Liver (tissue), 9 donors: ENCODE measurements around the gene GATA1. TPM values are rescaled to one million over a fixed set of nuclear protein-coding genes. Genes with fewer than 3 reads are reported as not detected.

Experiments used
- DNase-seq: peaks from one replicate; pipeline ENCODE4 v3.0.0-alpha.2; 2017; ENCODE audit warnings: low spot score
- H3K27ac ChIP-seq, 2 donors: one replicate each; pipeline ENCODE4 v1.7.0; 2013; ENCODE audit warnings: inconsistent platforms in 2 of 2, low read length in 2 of 2, control low read depth in 1 of 2, low read depth in 1 of 2, mild to moderate bottlenecking in 1 of 2
- H3K27me3 ChIP-seq, 4 donors: one replicate each; pipeline versions ENCODE4 v1.6.1 to v1.7.0; 2013; ENCODE audit warnings: low read length in 3 of 4, inconsistent platforms in 1 of 4, mild to moderate bottlenecking in 1 of 4, moderate library complexity in 1 of 4; ENCODE audit not compliant: control insufficient read depth in 4 of 4, insufficient read depth in 4 of 4
- H3K36me3 ChIP-seq, 4 donors: one replicate each; pipeline versions ENCODE4 v1.6.1 to v1.7.0; 2013; ENCODE audit warnings: low read length in 3 of 4, mild to moderate bottlenecking in 3 of 4, low read depth in 1 of 4, moderate library complexity in 1 of 4; ENCODE audit not compliant: control insufficient read depth in 4 of 4, insufficient read depth in 3 of 4
- H3K4me1 ChIP-seq, 4 donors: one replicate each; pipeline versions ENCODE4 v1.6.1 to v1.7.0; 2013; ENCODE audit warnings: low read length in 3 of 4, mild to moderate bottlenecking in 3 of 4, moderate library complexity in 1 of 4; ENCODE audit not compliant: control insufficient read depth in 4 of 4, insufficient read depth in 4 of 4
- H3K4me3 ChIP-seq, 3 donors: one replicate each; pipeline versions ENCODE4 v1.6.1 to v1.7.0; 2013; ENCODE audit warnings: low read length in 3 of 3, control low read depth in 1 of 3, low read depth in 1 of 3, mild to moderate bottlenecking in 1 of 3
- H3K9ac ChIP-seq, 2 donors: one replicate each; pipeline ENCODE4 v1.7.0; 2013; ENCODE audit warnings: low read length in 2 of 2, mild to moderate bottlenecking in 2 of 2, moderate library complexity in 2 of 2, control low read depth in 1 of 2, low read depth in 1 of 2
- H3K9me3 ChIP-seq, 4 donors: one replicate each; pipeline versions ENCODE4 v1.6.1 to v1.7.0; 2013; ENCODE audit warnings: low read length in 3 of 4; ENCODE audit not compliant: control insufficient read depth in 4 of 4
- EGR1 ChIP-seq, 2 donors: IDR thresholded peaks; 2 replicates each; pipeline ENCODE4 v1.6.1; 2016 to 2018; ENCODE audit warnings: antibody characterized with exemption in 2 of 2, low read depth in 2 of 2
- FOXA1 ChIP-seq: IDR thresholded peaks from 2 replicates; pipeline ENCODE4 v1.6.1; 2016; ENCODE audit warnings: antibody characterized with exemption
- FOXA2 ChIP-seq: IDR thresholded peaks from 2 replicates; pipeline ENCODE4 v1.6.1; 2016; ENCODE audit warnings: antibody characterized with exemption
- GABPA ChIP-seq, 2 donors: IDR thresholded peaks in 1 of 2; conservative IDR thresholded peaks in 1 of 2; 2 replicates each; pipeline ENCODE4 v1.6.1; 2016; ENCODE audit warnings: antibody characterized with exemption in 2 of 2, mild to moderate bottlenecking in 1 of 2, moderate library complexity in 1 of 2
- HNF4A ChIP-seq, 2 donors: conservative IDR thresholded peaks; 2 replicates each; pipeline ENCODE4 v1.6.1; 2016; ENCODE audit warnings: antibody characterized with exemption in 2 of 2, mild to moderate bottlenecking in 2 of 2
- HNF4G ChIP-seq: IDR thresholded peaks from 2 replicates; pipeline ENCODE4 v1.6.1; 2016; ENCODE audit warnings: antibody characterized with exemption
- JUND ChIP-seq, 2 donors: IDR thresholded peaks; 2 replicates each; pipeline ENCODE4 v1.6.1; 2016; ENCODE audit warnings: antibody characterized with exemption in 2 of 2
- NR2F2 ChIP-seq: IDR thresholded peaks from 2 replicates; pipeline ENCODE4 v1.6.1; 2016; ENCODE audit warnings: antibody characterized with exemption
- RAD21 ChIP-seq, 2 donors: IDR thresholded peaks; 2 replicates each; pipeline ENCODE4 v1.6.1; 2016; ENCODE audit warnings: antibody characterized with exemption in 2 of 2, mild to moderate bottlenecking in 2 of 2
- RXRA ChIP-seq, 2 donors: IDR thresholded peaks; 2 replicates each; pipeline ENCODE4 v1.6.1; 2017 to 2018; ENCODE audit warnings: antibody characterized with exemption in 2 of 2, mild to moderate bottlenecking in 1 of 2
- SP1 ChIP-seq: IDR thresholded peaks from 2 replicates; pipeline ENCODE4 v1.6.1; 2018; ENCODE audit warnings: antibody characterized with exemption, mild to moderate bottlenecking
- TAF1 ChIP-seq: conservative IDR thresholded peaks from 2 replicates; pipeline ENCODE4 v1.6.1; 2016; ENCODE audit warnings: antibody characterized with exemption, mild to moderate bottlenecking
- YY1 ChIP-seq: IDR thresholded peaks from 2 replicates; pipeline ENCODE4 v1.6.1; 2016; ENCODE audit warnings: antibody characterized with exemption, mild to moderate bottlenecking
- WGBS: extraction: QIAGEN DNeasy Blood & Tissue Kit; methylation state at CpG from one replicate; pipeline ENCODE4 v1.1.7; 2013; 5-methylcytosine and 5-hydroxymethylcytosine counted together
- polyA plus RNA-seq, 2 donors: library from polyadenylated mRNA; stranded (reverse) in 1 of 2; unstranded in 1 of 2; fragments of 200-250 nt in 1 of 2; fragments of >200 nt in 1 of 2; fragmentation: Nextera tagmentation in 1 of 2; extraction: Ambion mirVana in 1 of 2; gene quantifications; one replicate each; pipeline versions ENCODE4 v1.2.1 to v1.2.3, GENCODE V29; 2013 to 2015
- total RNA-seq, 2 donors: library from RNA; depleted of rRNA; stranded (reverse); fragments of >200 nt; gene quantifications; one replicate each; pipeline ENCODE4 v1.2.3, GENCODE V29; 2014
- TF ChIP-seq, protein P1 (sequence below): IDR thresholded peaks from 2 replicates; pipeline ENCODE4 v1.6.1; 2016; ENCODE audit warnings: antibody characterized with exemption
- TF ChIP-seq, protein P2 (sequence below): IDR thresholded peaks from 2 replicates; pipeline ENCODE4 v1.6.1; 2016; ENCODE audit warnings: antibody characterized with exemption, mild to moderate bottlenecking
- TF ChIP-seq, protein P3 (sequence below): IDR thresholded peaks from 2 replicates; pipeline ENCODE4 v1.6.1; 2016; ENCODE audit warnings: antibody characterized with exemption
- TF ChIP-seq, protein P4 (sequence below): IDR thresholded peaks from 2 replicates; pipeline ENCODE4 v1.6.1; 2016; ENCODE audit warnings: antibody characterized with exemption
- TF ChIP-seq, protein P5 (sequence below): fragments of 150-350 bp; IDR thresholded peaks from 2 replicates; pipeline ENCODE4 v1.5.1; 2017; ENCODE audit warnings: improper control_type of control experiment, low read depth, low read length; ENCODE audit not compliant: missing input control
- donor health status: healthy.
- donor health status: healthy.
- donor health status: healthy.
- donor health status: healthy.
- donor health status: healthy.

Gene GATA1
- total and polyA plus RNA-seq, 4 donors, result 0.05 to 39.9 TPM; not detected in 2

DNA sequence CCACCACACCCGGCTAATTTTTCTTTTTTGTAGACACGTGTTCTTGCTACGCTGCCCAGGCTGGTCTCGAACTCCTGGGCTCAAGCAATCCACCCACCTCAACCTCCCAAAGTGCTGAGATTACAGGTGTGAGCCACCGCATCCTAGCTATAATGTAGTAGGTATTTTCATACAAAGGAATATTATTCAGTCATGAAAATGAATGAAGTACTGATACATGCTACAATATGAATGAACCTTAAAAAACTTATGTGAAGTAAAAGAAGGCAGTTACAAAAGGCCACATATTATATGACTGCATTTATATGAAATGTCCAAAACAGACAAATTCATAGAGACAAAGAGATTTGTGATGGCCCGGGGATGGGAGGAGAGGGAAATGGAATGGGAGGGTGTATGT lies 4.7 kb upstream of the GATA1 start:
- TF ChIP-seq JUND (IDR thresholded peaks at IDR 0.05) (no peak), RXRA (IDR thresholded peaks at IDR 0.05) (no peak)
- TF ChIP-seq, protein P1, sequence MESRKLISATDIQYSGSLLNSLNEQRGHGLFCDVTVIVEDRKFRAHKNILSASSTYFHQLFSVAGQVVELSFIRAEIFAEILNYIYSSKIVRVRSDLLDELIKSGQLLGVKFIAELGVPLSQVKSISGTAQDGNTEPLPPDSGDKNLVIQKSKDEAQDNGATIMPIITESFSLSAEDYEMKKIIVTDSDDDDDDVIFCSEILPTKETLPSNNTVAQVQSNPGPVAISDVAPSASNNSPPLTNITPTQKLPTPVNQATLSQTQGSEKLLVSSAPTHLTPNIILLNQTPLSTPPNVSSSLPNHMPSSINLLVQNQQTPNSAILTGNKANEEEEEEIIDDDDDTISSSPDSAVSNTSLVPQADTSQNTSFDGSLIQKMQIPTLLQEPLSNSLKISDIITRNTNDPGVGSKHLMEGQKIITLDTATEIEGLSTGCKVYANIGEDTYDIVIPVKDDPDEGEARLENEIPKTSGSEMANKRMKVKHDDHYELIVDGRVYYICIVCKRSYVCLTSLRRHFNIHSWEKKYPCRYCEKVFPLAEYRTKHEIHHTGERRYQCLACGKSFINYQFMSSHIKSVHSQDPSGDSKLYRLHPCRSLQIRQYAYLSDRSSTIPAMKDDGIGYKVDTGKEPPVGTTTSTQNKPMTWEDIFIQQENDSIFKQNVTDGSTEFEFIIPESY, result no peak
- Histone ChIP-seq H3K9ac (no peak overlapping the region), H3K27me3 (no peaks in the 10 kb centered on the region), H3K4me1 (no peaks in the 10 kb centered on the region), H3K4me3 (no peak overlapping the region), H3K36me3 (no peaks in the 10 kb centered on the region), H3K27ac (no peak overlapping the region), H3K9me3 (no peaks in the 10 kb centered on the region)
- no peak for DNase-seq
- 97% methylated on average over 6 of the region's 6 CpGs for WGBS

DNA sequence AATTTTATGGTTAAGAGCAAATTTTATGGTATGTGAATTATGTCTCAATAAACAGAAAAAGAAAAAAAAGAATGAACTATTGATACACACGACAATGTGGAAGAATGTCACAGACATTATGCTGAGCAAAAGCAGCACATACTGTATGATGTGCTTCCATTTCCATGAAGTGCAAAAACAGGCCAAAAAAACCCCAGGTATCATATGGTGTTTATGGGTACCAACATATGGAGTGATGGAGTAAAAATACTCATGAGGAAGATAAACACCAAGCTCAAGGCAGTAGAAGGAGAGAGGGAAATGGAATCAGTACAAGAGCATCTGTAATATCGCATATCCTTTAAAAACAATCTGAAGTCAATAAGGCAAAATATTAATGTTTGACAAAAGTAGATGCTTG lies 4.2 kb upstream of the GATA1 start:
- TF ChIP-seq RAD21 (IDR thresholded peaks at IDR 0.05), result no peak
- no peak for TF ChIP-seq TAF1
- TF ChIP-seq, protein P2, sequence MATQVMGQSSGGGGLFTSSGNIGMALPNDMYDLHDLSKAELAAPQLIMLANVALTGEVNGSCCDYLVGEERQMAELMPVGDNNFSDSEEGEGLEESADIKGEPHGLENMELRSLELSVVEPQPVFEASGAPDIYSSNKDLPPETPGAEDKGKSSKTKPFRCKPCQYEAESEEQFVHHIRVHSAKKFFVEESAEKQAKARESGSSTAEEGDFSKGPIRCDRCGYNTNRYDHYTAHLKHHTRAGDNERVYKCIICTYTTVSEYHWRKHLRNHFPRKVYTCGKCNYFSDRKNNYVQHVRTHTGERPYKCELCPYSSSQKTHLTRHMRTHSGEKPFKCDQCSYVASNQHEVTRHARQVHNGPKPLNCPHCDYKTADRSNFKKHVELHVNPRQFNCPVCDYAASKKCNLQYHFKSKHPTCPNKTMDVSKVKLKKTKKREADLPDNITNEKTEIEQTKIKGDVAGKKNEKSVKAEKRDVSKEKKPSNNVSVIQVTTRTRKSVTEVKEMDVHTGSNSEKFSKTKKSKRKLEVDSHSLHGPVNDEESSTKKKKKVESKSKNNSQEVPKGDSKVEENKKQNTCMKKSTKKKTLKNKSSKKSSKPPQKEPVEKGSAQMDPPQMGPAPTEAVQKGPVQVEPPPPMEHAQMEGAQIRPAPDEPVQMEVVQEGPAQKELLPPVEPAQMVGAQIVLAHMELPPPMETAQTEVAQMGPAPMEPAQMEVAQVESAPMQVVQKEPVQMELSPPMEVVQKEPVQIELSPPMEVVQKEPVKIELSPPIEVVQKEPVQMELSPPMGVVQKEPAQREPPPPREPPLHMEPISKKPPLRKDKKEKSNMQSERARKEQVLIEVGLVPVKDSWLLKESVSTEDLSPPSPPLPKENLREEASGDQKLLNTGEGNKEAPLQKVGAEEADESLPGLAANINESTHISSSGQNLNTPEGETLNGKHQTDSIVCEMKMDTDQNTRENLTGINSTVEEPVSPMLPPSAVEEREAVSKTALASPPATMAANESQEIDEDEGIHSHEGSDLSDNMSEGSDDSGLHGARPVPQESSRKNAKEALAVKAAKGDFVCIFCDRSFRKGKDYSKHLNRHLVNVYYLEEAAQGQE, result no peak
- no peak for TF ChIP-seq JUND (IDR thresholded peaks at IDR 0.05)
- no peak for TF ChIP-seq FOXA1
- no peak for TF ChIP-seq HNF4G
- no peak for TF ChIP-seq YY1
- TF ChIP-seq RXRA (IDR thresholded peaks at IDR 0.05), result no peak
- TF ChIP-seq HNF4A (conservative IDR thresholded peaks at IDR 0.05), result no peak
- no peak for TF ChIP-seq GABPA (IDR thresholded peaks at IDR 0.05 in 1 of 2, conservative IDR thresholded peaks at IDR 0.05 in 1 of 2)
- TF ChIP-seq, protein P1, result no peak
- TF ChIP-seq, protein P3, sequence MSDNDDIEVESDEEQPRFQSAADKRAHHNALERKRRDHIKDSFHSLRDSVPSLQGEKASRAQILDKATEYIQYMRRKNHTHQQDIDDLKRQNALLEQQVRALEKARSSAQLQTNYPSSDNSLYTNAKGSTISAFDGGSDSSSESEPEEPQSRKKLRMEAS, result no peak
- TF ChIP-seq, protein P4, sequence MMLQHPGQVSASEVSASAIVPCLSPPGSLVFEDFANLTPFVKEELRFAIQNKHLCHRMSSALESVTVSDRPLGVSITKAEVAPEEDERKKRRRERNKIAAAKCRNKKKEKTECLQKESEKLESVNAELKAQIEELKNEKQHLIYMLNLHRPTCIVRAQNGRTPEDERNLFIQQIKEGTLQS, result no peak
- TF ChIP-seq EGR1 (IDR thresholded peaks at IDR 0.05; ENCODE audit: low read depth in 2 of 2), result no peak
- TF ChIP-seq SP1, result no peak
- TF ChIP-seq FOXA2, result no peak
- no peak for TF ChIP-seq NR2F2
- TF ChIP-seq, protein P5, sequence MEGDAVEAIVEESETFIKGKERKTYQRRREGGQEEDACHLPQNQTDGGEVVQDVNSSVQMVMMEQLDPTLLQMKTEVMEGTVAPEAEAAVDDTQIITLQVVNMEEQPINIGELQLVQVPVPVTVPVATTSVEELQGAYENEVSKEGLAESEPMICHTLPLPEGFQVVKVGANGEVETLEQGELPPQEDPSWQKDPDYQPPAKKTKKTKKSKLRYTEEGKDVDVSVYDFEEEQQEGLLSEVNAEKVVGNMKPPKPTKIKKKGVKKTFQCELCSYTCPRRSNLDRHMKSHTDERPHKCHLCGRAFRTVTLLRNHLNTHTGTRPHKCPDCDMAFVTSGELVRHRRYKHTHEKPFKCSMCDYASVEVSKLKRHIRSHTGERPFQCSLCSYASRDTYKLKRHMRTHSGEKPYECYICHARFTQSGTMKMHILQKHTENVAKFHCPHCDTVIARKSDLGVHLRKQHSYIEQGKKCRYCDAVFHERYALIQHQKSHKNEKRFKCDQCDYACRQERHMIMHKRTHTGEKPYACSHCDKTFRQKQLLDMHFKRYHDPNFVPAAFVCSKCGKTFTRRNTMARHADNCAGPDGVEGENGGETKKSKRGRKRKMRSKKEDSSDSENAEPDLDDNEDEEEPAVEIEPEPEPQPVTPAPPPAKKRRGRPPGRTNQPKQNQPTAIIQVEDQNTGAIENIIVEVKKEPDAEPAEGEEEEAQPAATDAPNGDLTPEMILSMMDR, result no peak
- Histone ChIP-seq H3K4me3 (no peak overlapping the region), H3K36me3 (no peaks in the 10 kb centered on the region), H3K4me1 (no peaks in the 10 kb centered on the region), H3K27me3 (no peaks in the 10 kb centered on the region), H3K27ac (no peak overlapping the region), H3K9ac (no peak overlapping the region), H3K9me3 (no peaks in the 10 kb centered on the region)
- no peak for DNase-seq
- 81% methylated on average over 2 of the region's 2 CpGs for WGBS
